Stomach (tissue), 9 donors: ENCODE results near the gene SGMS1. TPM values are rescaled to one million over a fixed set of nuclear protein-coding genes. Genes with fewer than 3 reads are reported as not detected.

Source experiments
- DNase-seq, 2 donors: peaks; one replicate each; pipeline versions ENCODE4 v3.0.0 to v3.0.0-alpha.2; 2013 to 2019
- H3K27ac ChIP-seq, 5 donors: fragments of 200-600 bp in 4 of 5; sonication (generic) in 4 of 5; one replicate each; pipeline ENCODE4 v1.5.1; 2013 to 2019; ENCODE audit warnings: mild to moderate bottlenecking in 1 of 5, moderate library complexity in 1 of 5
- H3K27me3 ChIP-seq, 3 donors: fragments of 200-600 bp; sonication (generic); one replicate each; pipeline ENCODE4 v1.5.1; 2017 to 2019; ENCODE audit warnings: mixed run types in 1 of 3
- H3K36me3 ChIP-seq, 4 donors: fragments of 200-600 bp; sonication (generic); 1 replicate in 3 of 4; 2 replicates in 1 of 4; pipeline ENCODE4 v1.5.1; 2016 to 2019
- H3K4me1 ChIP-seq, 4 donors: fragments of 200-600 bp; sonication (generic); one replicate each; pipeline ENCODE4 v1.5.1; 2016 to 2019
- H3K4me3 ChIP-seq, 4 donors: fragments of 200-600 bp; sonication (generic) in 3 of 4; one replicate each; pipeline ENCODE4 v1.5.1; 2016 to 2019; ENCODE audit warnings: mild to moderate bottlenecking in 1 of 4
- H3K9me3 ChIP-seq, 4 donors: fragments of 200-600 bp; sonication (generic); one replicate each; pipeline ENCODE4 v1.5.1; 2016 to 2019
- CTCF ChIP-seq, 7 experiments: fragments of 450-650 bp in 4 of 7; fragments of 200-600 bp in 3 of 7; sonication (generic) in 3 of 7; IDR thresholded peaks; one replicate each; pipeline ENCODE4 v1.5.1; 2016 to 2019; ENCODE audit warnings: antibody characterized with exemption in 7 of 7, control low read depth in 2 of 7, mild to moderate bottlenecking in 1 of 7
- EP300 ChIP-seq: sonication (generic); formaldehyde crosslinking; IDR thresholded peaks from one replicate; pipeline ENCODE4 v1.6.1; 2017; ENCODE audit warnings: antibody characterized with exemption
- POLR2A ChIP-seq, 4 donors: fragments of 450-650 bp; IDR thresholded peaks; one replicate each; pipeline ENCODE4 v1.6.1; 2016; ENCODE audit warnings: antibody characterized with exemption in 4 of 4, control low read depth in 2 of 4, mild to moderate bottlenecking in 1 of 4, moderate library complexity in 1 of 4
- POLR2AphosphoS5 ChIP-seq, 3 donors: sonication (generic); formaldehyde crosslinking; IDR thresholded peaks; one replicate each; pipeline ENCODE4 v1.6.1; 2016; ENCODE audit warnings: antibody characterized with exemption in 3 of 3
- whole genome bisulfite sequencing, 5 donors: extraction: QIAGEN DNeasy Blood & Tissue Kit in 3 of 5; methylation state at CpG; one replicate each; pipeline versions ENCODE4 v1.1.5 to v1.1.7; 2013 to 2018; 5-methylcytosine and 5-hydroxymethylcytosine counted together
- intact Hi-C: fragments of 100-400 bp; cut with DNase I; formaldehyde crosslinking; loops from one replicate; pipeline ENCODE4 v1.15.1; 2023; ENCODE audit warnings: low total_unique reads
- polyA plus RNA-seq, 3 donors: library from polyadenylated mRNA; stranded (reverse); fragments of 200-250 nt; gene quantifications; one replicate each; pipeline ENCODE4 v1.2.3, GENCODE V29; 2013
- total RNA-seq, 5 donors: library from RNA; depleted of rRNA; stranded (reverse); fragments of >200 nt; gene quantifications; one replicate each; pipeline versions ENCODE4 v1.1.0 to v1.2.3, GENCODE V29; 2014 to 2016
- donor health status: healthy with polysubstance abuse.
- donor health status: Bipolar disorder and iron deficiency.
- donor health status: healthy.

SGMS1 gene
- total and polyA plus RNA-seq, 8 donors: 6.2 to 229 (median 49.6) TPM

DNA sequence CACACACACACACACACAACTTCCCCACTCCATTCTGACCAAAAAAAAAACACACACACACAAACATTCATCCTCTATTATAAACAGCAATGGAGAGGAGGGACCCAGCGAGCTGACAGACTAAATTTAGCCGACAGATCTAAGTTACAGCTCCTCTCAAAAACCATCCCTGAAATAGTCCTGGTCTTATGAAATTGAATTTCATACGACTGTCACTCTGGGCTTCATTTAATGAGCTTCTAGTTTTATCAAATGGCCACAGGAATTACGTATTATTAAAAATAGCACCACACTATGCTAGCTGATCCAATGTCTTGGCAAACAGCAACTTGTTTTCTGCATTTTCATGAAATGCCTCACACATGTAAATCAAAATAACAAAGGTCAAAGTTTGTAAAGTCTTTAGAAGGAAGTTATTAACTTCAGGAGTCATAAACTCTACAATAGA lies 241.2 kb downstream of the SGMS1 start:
- Histone ChIP-seq H3K4me3 (no peak overlapping the region), H3K36me3 (no peaks in the 10 kb centered on the region), H3K27ac (peak overlapping the region in 1 of 5 donors; percentile 23), H3K9me3 (no peaks in the 10 kb centered on the region), H3K27me3 (no peaks in the 10 kb centered on the region), H3K4me1 (peaks cover 0 to 68% (median 17%) of the 10 kb centered on the region in 4 donors)
- WGBS, 5 donors: 62 to 78% (median 69%) methylated on average over 4 of the region's 4 CpGs
- intact Hi-C loops: no loop called here
- no peak for TF ChIP-seq EP300
- no peak for TF ChIP-seq CTCF (IDR thresholded peaks at IDR 0.05)
- no peak for DNase-seq

- TF ChIP-seq CTCF (IDR thresholded peaks at IDR 0.05): no peak
- no peak for TF ChIP-seq EP300
- no peak for TF ChIP-seq POLR2AphosphoS5 (IDR thresholded peaks at IDR 0.05)
- no peak for TF ChIP-seq POLR2A (IDR thresholded peaks at IDR 0.05)
- no peak overlapping the region for H3K27ac ChIP-seq
- peaks cover 0 to 61% (median 16%) of the 10 kb centered on the region in 4 donors for H3K4me1 ChIP-seq
- no peak for DNase-seq
- no peaks in the 10 kb centered on the region for H3K36me3 ChIP-seq
- H3K4me3 ChIP-seq: no peak overlapping the region
- intact Hi-C loops: no loop called here
- WGBS, 5 donors: 61 to 72% (median 70%) methylated on average over 3 of the region's 3 CpGs
- H3K9me3 ChIP-seq: no peaks in the 10 kb centered on the region
- H3K27me3 ChIP-seq: no peaks in the 10 kb centered on the region
Observed at GRCh38 chr10:50381642-50382041, 242.1 kb downstream of the SGMS1 start.

DNA sequence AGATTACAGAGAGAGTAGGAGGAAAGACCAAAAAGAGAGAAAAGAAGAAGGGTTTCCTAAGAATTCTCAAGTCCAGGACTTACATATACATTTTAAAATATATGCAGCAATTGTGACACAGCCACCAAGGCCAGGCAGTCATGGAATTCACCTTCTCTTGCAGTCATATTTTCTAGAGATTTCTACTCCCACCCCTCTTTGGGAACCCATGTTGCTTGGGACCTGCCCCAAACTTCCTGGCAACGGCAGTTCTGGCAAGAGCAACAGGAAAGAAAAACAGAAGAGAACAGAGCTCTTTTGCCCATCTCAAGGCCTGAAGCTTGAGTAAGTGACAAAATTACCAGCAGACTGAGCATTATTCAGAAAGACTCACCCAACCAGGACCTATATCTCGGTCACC lies 244.1 kb downstream of the SGMS1 start:
- DNase-seq: no peak
- no peak overlapping the region for H3K27ac ChIP-seq
- peaks cover 0 to 55% (median 16%) of the 10 kb centered on the region in 4 donors for H3K4me1 ChIP-seq
- no peak overlapping the region for H3K4me3 ChIP-seq
- no peaks in the 10 kb centered on the region for H3K36me3 ChIP-seq
- 45 to 72% (median 60%) methylated on average over 2 of the region's 2 CpGs for WGBS, 5 donors
- H3K27me3 ChIP-seq: no peaks in the 10 kb centered on the region
- intact Hi-C loops: no loop called here
- no peak for TF ChIP-seq POLR2A (IDR thresholded peaks at IDR 0.05)
- no peak for TF ChIP-seq CTCF (IDR thresholded peaks at IDR 0.05)
- no peak for TF ChIP-seq POLR2AphosphoS5 (IDR thresholded peaks at IDR 0.05)
- no peak for TF ChIP-seq EP300
- no peaks in the 10 kb centered on the region for H3K9me3 ChIP-seq

DNA sequence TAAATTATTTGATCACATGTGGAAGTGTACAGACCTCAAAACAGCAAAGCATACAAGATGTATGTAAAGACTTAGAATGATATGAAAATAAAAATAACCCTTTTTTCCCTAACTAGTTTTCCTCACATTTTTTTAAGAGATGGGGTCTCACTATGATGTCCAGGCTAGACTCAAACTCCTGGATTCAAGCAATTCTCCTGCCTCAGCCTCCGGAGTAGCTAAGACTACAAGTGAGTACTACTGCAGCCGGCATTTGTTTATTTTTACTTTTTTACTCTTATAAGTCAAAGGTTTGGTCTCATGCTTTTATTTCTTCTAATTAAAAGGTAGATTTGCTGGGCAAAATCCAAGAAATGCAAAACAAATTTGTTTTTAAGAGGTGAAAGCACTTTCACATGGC lies 248.0 kb downstream of the SGMS1 start:
- intact Hi-C loops: no loop called here
- WGBS, 5 donors: 76 to 92% (median 89%) methylated on average over 2 of the region's 2 CpGs
- DNase-seq: no peak
- no peak overlapping the region for H3K27ac ChIP-seq
- peaks cover 0 to 40% (median 19%) of the 10 kb centered on the region in 4 donors for H3K4me1 ChIP-seq
- TF ChIP-seq CTCF (IDR thresholded peaks at IDR 0.05) (no peak), EP300 (no peak), POLR2AphosphoS5 (IDR thresholded peaks at IDR 0.05) (no peak), POLR2A (IDR thresholded peaks at IDR 0.05) (no peak)
- no peaks in the 10 kb centered on the region for H3K27me3 ChIP-seq
- no peak overlapping the region for H3K4me3 ChIP-seq
- H3K9me3 ChIP-seq: no peaks in the 10 kb centered on the region
- H3K36me3 ChIP-seq: no peaks in the 10 kb centered on the region
